Activated CD4-positive, alpha-beta T cell treated with anti-CD3 and anti-CD28 coated beads, Interleukin-2, amount 50 U/mL, for 4 hours (primary cell): ENCODE data around the gene TRMT61A.

Experiments
- DNase-seq, 2 experiments: peaks; one replicate each; pipeline ENCODE4 v3.0.0-alpha.2; 2020

The TRMT61A gene

GRCh38 chr14:103548463-103549351 is 19.7 kb downstream of the TRMT61A start:
- DNase-seq: no peak

- no peak for DNase-seq
Measured at GRCh38 chr14:103549361-103550311, 20.6 kb downstream of the TRMT61A start.

- no peak for DNase-seq
Measured at GRCh38 chr14:103550451-103551337, 21.7 kb downstream of the TRMT61A start.

- no peak for DNase-seq
Measured at GRCh38 chr14:103551338-103551762, 22.4 kb downstream of the TRMT61A start.

- DNase-seq: no peak
Measured at GRCh38 chr14:103552011-103552845, 23.2 kb downstream of the TRMT61A start.

GRCh38 chr14:103552846-103553210 is 23.8 kb downstream of the TRMT61A start:
- no peak for DNase-seq

- no peak for DNase-seq
Measured at GRCh38 chr14:103555559-103556337, 26.8 kb downstream of the TRMT61A start.

- DNase-seq: no peak
Measured at GRCh38 chr14:103556946-103557758, 28.2 kb downstream of the TRMT61A start.

GRCh38 chr14:103558071-103558882 is 29.3 kb downstream of the TRMT61A start:
- DNase-seq: no peak

- DNase-seq: no peak
Measured at GRCh38 chr14:103559766-103560165, 30.8 kb downstream of the TRMT61A start.

- DNase-seq: no peak
Measured at GRCh38 chr14:103560691-103561090, 31.7 kb downstream of the TRMT61A start.

- DNase-seq: peak; percentile 35 to 43
Measured at GRCh38 chr14:103561381-103562178, 32.6 kb downstream of the TRMT61A start.

- no peak for DNase-seq
Measured at GRCh38 chr14:103562179-103562428, 33.1 kb downstream of the TRMT61A start.

GRCh38 chr14:103562429-103563225 is 33.6 kb downstream of the TRMT61A start, which contains the start of the genes BAG5 and COA8:
TSS of gene BAG5 (minus strand) at chr14:103562657. CDS start at chr14:103561164, 1,493 bp downstream.
TSS of gene COA8 (plus strand) at chr14:103562960. CDS start at chr14:103563002, 42 bp downstream.
- peak; percentile 80 to 82 for DNase-seq

GRCh38 chr14:103563226-103563620 is 34.2 kb downstream of the TRMT61A start:
- no peak for DNase-seq

- no peak for DNase-seq
Measured at GRCh38 chr14:103563844-103564505, 35.0 kb downstream of the TRMT61A start.

- DNase-seq: no peak
Measured at GRCh38 chr14:103568952-103569351, 40.0 kb downstream of the TRMT61A start.
